Keratinocyte (primary cell): ENCODE results near the gene NDUFAF2. TPM values are rescaled to one million over a fixed set of nuclear protein-coding genes. Genes with fewer than 3 reads are reported as not detected.

Source experiments
- DNase-seq: peaks from one replicate; pipeline ENCODE4 v3.0.0-alpha.2; 2011; ENCODE audit warnings: low read depth, missing footprints, low spot score
- FAIRE-seq: peaks from 2 replicates; lab custom pipeline; 2011; peaks lifted over from hg19 to GRCh38; lab: Jason Lieb, UNC
- H2AFZ ChIP-seq: 2 replicates; pipeline ENCODE4 v1.6.0; 2012; ENCODE audit warnings: low read length, control low read depth, inconsistent platforms; ENCODE audit not compliant: control insufficient read depth
- H3K27ac ChIP-seq: 2 replicates; pipeline ENCODE4 v1.5.1; 2011; ENCODE audit warnings: low read length; ENCODE audit not compliant: control insufficient read depth, insufficient read depth
- H3K27me3 ChIP-seq: 3 replicates; pipeline ENCODE4 v1.6.0; 2011; ENCODE audit warnings: low read length; ENCODE audit not compliant: control insufficient read depth, insufficient read depth; ENCODE audit errors: extremely low read depth
- H3K36me3 ChIP-seq, 2 experiments: 2 replicates in 1 of 2; 3 replicates in 1 of 2; pipeline ENCODE4 v1.5.1; 2011; ENCODE audit warnings: low read length in 2 of 2, mild to moderate bottlenecking in 1 of 2; ENCODE audit not compliant: control insufficient read depth in 2 of 2, insufficient read depth in 2 of 2; ENCODE audit errors: extremely low read depth in 1 of 2
- H3K4me1 ChIP-seq: 3 replicates; pipeline ENCODE4 v1.5.1; 2011; ENCODE audit warnings: low read length; ENCODE audit not compliant: control insufficient read depth, insufficient read depth; ENCODE audit errors: extremely low read depth
- H3K4me2 ChIP-seq: 3 replicates; pipeline ENCODE4 v1.6.0; 2011; ENCODE audit warnings: low read depth, low read length; ENCODE audit not compliant: control insufficient read depth, insufficient read depth; ENCODE audit errors: extremely low read depth
- H3K4me3 ChIP-seq, 3 experiments: fragments of 200-600 bp in 1 of 3; sonication (generic) in 1 of 3; 2 replicates in 2 of 3; 3 replicates in 1 of 3; pipeline ENCODE4 v1.5.1; 2011 to 2016; ENCODE audit warnings: low read length in 3 of 3, mild to moderate bottlenecking in 3 of 3, control low read depth in 2 of 3, inconsistent platforms in 1 of 3, low read depth in 1 of 3, mixed read lengths in 1 of 3, mixed run types in 1 of 3, moderate library complexity in 1 of 3; ENCODE audit not compliant: control insufficient read depth in 2 of 3, insufficient read depth in 2 of 3; ENCODE audit errors: extremely low read depth in 1 of 3
- H3K79me2 ChIP-seq: 2 replicates; pipeline ENCODE4 v1.6.0; 2012; ENCODE audit warnings: low read length; ENCODE audit not compliant: control insufficient read depth, insufficient read depth
- H3K9ac ChIP-seq: 3 replicates; pipeline ENCODE4 v1.6.0; 2011; ENCODE audit warnings: low read length; ENCODE audit not compliant: control insufficient read depth, insufficient read depth; ENCODE audit errors: extremely low read depth
- H3K9me1 ChIP-seq: 3 replicates; pipeline ENCODE4 v1.6.0; 2011; ENCODE audit warnings: low read length; ENCODE audit not compliant: control insufficient read depth, insufficient read depth; ENCODE audit errors: extremely low read depth
- H3K9me3 ChIP-seq: 2 replicates; pipeline ENCODE4 v1.5.1; 2012; ENCODE audit warnings: low read depth, low read length; ENCODE audit not compliant: control insufficient read depth
- H4K20me1 ChIP-seq: 3 replicates; pipeline ENCODE4 v1.6.0; 2011; ENCODE audit warnings: low read length; ENCODE audit not compliant: control insufficient read depth, insufficient read depth; ENCODE audit errors: extremely low read depth
- EZH2 ChIP-seq: IDR thresholded peaks from one replicate; pipeline ENCODE4 v1.6.1; 2012; ENCODE audit warnings: inconsistent platforms, mild to moderate bottlenecking, low read length, moderate library complexity
- dilution Hi-C: fragments of 300-500 bp; cut with MboI; formaldehyde crosslinking; loops from one replicate; pipeline ENCODE4 v1.7.0; 2020; ENCODE audit warnings: low sequenced_read_pairs; ENCODE audit not compliant: extremely low pct_ligation_motif_present
- polyA plus RNA-seq, 5 experiments: library from polyadenylated mRNA; depleted of rRNA in 3 of 5; stranded (reverse) in 3 of 5; stranded (forward) in 1 of 5; unstranded in 1 of 5; fragments of >200 nt; gene quantifications; 1 replicate in 1 of 5; 2 replicates in 3 of 5; 3 replicates in 1 of 5; pipeline versions ENCODE4 v1.2.1 to v1.2.3, GENCODE V29; 2011 to 2012; ENCODE audit warnings: missing spikeins in 2 of 5, low read depth in 1 of 5, low replicate concordance in 1 of 5
- TF ChIP-seq, protein P1 (sequence below), 3 experiments: IDR thresholded peaks in 1 of 3; conservative IDR thresholded peaks in 1 of 3; optimal IDR thresholded peaks in 1 of 3; 2 replicates in 2 of 3; 3 replicates in 1 of 3; pipeline versions ENCODE3 to v1.5.1; 2011; ENCODE audit warnings: low read length in 3 of 3, mild to moderate bottlenecking in 3 of 3, moderate library complexity in 2 of 3, control low read depth in 1 of 3, inconsistent platforms in 1 of 3; ENCODE audit not compliant: insufficient read depth in 2 of 3; ENCODE audit errors: extremely low read depth in 1 of 3

The NDUFAF2 gene
- polyA plus RNA-seq, 1 donor (not counting 4 experiments of a cell fraction or from before 2014, with no cell fraction given): 62.3 TPM

DNA sequence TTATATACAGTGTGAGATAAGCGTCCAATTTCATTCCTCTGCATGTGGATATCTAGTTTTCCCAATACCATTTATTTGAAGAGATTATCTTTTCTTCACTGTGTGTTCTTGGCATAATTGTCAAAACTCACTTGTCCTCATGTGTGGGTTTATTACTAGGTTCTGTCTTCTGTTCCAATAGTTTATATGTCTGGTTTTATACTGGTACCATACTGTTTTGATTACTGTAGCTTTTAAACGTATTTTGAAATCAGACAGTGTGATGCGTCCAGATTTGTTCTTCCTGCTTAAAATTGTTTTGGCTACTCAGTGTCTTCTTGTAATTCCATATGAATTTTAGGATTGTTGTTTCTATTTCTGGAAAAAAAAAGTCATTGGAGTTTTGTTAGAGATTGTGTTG is 10.2 kb downstream of the NDUFAF2 start:
- H3K27me3 ChIP-seq: no peaks in the 10 kb centered on the region
- dilution Hi-C loops: no loop called here
- H3K9me1 ChIP-seq: no peaks in the 10 kb centered on the region
- H3K4me1 ChIP-seq: no peaks in the 10 kb centered on the region
- H3K4me2 ChIP-seq: no peak overlapping the region
- TF ChIP-seq EZH2: no peak
- TF ChIP-seq, protein P1, sequence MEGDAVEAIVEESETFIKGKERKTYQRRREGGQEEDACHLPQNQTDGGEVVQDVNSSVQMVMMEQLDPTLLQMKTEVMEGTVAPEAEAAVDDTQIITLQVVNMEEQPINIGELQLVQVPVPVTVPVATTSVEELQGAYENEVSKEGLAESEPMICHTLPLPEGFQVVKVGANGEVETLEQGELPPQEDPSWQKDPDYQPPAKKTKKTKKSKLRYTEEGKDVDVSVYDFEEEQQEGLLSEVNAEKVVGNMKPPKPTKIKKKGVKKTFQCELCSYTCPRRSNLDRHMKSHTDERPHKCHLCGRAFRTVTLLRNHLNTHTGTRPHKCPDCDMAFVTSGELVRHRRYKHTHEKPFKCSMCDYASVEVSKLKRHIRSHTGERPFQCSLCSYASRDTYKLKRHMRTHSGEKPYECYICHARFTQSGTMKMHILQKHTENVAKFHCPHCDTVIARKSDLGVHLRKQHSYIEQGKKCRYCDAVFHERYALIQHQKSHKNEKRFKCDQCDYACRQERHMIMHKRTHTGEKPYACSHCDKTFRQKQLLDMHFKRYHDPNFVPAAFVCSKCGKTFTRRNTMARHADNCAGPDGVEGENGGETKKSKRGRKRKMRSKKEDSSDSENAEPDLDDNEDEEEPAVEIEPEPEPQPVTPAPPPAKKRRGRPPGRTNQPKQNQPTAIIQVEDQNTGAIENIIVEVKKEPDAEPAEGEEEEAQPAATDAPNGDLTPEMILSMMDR (optimal IDR thresholded peaks at IDR 0.05 in 1 of 3, IDR thresholded peaks at IDR 0.05 in 1 of 3, conservative IDR thresholded peaks at IDR 0.05 in 1 of 3; ENCODE audit: extremely low read depth in 1 of 3, insufficient read depth in 2 of 3, low read length in 3 of 3): no peak
- no peaks in the 10 kb centered on the region for H3K9me3 ChIP-seq
- DNase-seq (no peak), FAIRE-seq (no peak)
- no peaks in the 10 kb centered on the region for H3K36me3 ChIP-seq
- H3K79me2 ChIP-seq: peaks cover 66% of the 10 kb centered on the region
- no peaks in the 10 kb centered on the region for H4K20me1 ChIP-seq
- H3K9ac ChIP-seq: no peak overlapping the region
- H2AFZ ChIP-seq: no peak overlapping the region
- no peak overlapping the region for H3K4me3 ChIP-seq
- no peak overlapping the region for H3K27ac ChIP-seq

DNA sequence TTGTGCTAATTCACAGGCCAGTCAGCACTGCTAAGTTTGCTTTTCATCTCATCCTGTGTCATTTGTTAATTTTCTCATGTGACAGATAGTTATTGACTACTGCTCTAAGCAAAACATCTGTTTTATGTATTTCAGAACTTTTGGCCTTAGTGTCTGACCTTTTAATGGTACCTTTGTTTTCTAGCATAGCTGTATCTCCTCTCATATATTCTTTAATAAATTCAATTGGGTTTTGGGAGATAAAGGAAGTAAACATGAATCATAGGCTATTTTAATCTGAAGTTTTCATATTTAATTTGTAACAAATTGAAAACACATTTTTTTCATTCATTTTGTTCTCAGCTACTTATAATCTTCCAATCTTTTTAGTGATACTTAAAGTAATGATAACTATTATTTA is 13.1 kb downstream of the NDUFAF2 start:
- H4K20me1 ChIP-seq: no peaks in the 10 kb centered on the region
- TF ChIP-seq, protein P1 (optimal IDR thresholded peaks at IDR 0.05 in 1 of 3, IDR thresholded peaks at IDR 0.05 in 1 of 3, conservative IDR thresholded peaks at IDR 0.05 in 1 of 3; ENCODE audit: extremely low read depth in 1 of 3, insufficient read depth in 2 of 3, low read length in 3 of 3): no peak
- no peak for TF ChIP-seq EZH2
- no peaks in the 10 kb centered on the region for H3K36me3 ChIP-seq
- no peak overlapping the region for H3K4me2 ChIP-seq
- FAIRE-seq (no peak), DNase-seq (no peak)
- no peaks in the 10 kb centered on the region for H3K9me3 ChIP-seq
- H3K4me1 ChIP-seq: no peaks in the 10 kb centered on the region
- no peaks in the 10 kb centered on the region for H3K9me1 ChIP-seq
- no peak overlapping the region for H2AFZ ChIP-seq
- peaks cover 50% of the 10 kb centered on the region for H3K79me2 ChIP-seq
- H3K27me3 ChIP-seq: no peaks in the 10 kb centered on the region
- dilution Hi-C loops: no loop called here
- H3K9ac ChIP-seq: no peak overlapping the region
- no peak overlapping the region for H3K4me3 ChIP-seq
- no peak overlapping the region for H3K27ac ChIP-seq
